Stimulated activated CD8-positive, alpha-beta memory T cell treated with anti-CD3 and anti-CD28 coated beads, Interleukin-15, amount 100 ng/mL, for 4 hours (primary cell): ENCODE data around the gene EPHA4.

Experiments
- DNase-seq, 2 donors: peaks; one replicate each; pipeline ENCODE4 v3.0.0-alpha.2; 2020; ENCODE audit warnings: low read depth in 2 of 2

Gene EPHA4

DNA sequence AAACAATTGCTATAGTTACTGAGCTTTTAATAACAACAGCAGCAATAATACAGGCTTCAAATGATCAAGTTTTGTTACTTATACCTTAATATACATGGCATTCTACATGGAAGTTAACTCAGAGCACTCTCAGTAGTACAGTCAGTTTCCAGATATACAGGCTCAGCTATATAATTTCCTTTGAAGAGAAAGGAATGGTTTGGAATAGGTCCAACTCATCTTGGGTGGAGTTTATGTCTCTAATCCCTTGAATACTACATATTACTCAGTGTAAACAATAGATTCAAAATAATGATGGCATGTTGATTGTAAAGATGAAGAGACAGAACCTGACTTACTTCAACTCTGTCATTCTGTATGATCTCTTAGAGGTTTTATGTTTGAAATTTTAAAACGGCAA lies 174.9 kb downstream of the EPHA4 start:
- no peak for DNase-seq

DNA sequence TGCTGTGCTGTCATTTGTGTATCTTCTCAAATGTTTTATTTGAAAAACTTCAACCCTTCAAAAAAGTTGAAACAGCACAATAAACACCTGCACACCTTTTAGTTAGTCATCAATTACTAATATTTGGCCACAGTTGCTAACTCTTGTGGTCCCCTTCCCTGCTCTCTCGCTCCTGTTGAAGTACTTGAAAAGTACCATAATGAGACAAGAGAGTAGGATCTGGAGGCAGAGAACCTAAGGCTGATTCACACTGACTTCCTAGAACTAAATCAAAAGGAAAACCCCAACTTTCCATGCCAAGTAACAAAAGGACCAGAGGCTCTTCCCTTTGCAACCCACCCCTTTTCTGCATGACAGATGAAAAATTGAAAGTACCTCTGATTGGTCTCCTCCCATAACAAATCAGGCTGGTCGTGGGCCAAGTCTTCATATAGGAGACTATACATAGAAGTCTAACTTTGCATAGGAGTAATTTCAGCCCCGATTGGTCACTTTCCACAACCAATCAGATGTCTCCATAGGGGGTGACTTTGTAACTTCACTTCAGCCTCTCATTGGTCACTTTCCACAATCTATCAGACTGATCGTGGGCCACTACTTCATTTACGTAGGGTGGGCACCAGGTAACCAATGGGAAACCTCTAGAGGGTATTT lies 179.7 kb downstream of the EPHA4 start:
- DNase-seq, result no peak

DNA sequence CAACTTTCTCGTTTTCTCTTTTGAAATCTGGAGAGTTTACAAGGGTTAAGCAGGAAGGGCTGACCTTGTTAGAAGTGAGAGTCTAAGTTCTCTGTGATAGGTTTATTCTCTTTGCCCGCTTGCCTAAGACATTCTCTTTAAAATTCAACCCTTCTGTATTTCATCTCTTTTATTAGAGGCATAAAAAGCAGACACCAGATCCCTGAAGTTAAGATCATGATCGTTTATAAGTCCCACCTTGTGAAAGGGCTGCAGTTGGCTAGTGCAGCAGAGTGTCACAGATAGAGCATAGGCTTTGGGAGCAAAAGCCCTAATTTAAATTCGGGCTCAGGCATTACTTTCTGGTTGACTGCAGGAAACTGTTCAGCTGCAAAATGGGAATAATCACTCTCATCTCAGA lies 181.2 kb downstream of the EPHA4 start:
- no peak for DNase-seq

DNA sequence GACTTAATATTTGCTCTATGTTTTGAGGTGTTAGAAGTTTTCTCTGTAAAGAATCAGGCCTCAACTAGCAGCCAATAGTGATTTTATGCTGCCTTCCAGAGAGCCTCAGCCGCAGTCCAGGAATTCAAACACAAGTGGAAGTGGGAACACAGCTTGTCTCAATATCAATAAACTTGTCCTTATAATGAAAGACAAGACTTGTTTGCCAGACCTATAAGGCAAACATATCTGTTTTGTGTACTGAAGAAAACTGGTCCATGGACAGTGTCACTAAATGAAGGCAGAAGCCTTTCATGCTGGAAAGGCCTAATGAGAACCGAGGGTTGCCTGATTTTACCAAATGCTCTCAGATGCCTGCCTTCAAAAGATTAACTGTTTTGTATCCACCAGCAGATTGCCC lies 182.2 kb downstream of the EPHA4 start:
- no peak for DNase-seq

DNA sequence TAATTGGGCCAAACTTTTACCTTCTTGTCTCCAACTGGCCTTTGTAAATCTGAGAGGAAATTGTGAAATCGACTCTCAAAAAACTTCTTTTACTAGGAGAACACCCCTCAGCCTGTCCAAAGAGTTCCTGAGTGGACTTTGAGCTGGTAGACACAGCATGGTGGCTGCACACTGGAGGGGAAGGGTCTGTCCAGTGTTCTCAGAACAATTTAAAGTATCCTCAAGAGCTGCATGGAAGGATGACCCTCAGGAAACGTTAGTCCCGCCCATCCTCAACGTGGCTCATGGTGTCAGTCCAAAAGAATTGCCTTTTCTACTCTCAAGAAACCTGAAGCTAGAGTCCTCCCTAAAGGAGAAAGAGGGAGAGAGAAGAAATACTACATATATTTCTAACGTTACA lies 182.7 kb downstream of the EPHA4 start:
- DNase-seq, result no peak

DNA sequence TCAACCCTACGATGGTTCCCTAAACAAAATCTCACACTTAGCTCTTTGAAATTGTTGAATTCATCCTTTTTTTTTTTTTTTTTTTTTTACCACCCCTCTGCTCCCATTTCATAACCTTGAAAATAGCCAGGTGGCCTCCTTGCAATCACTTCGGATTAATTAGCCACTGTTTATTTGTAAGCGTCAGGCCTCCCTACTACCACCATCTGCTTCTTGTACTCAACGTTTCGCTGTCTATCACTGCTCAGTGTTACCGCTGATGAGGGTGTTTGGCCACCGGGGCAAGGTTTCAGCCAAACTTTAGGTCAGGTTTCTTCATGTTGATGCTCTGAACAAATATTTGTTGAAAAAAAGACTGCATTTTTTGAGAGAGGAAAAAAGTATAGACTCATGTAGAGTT lies 183.2 kb downstream of the EPHA4 start:
- no peak for DNase-seq

DNA sequence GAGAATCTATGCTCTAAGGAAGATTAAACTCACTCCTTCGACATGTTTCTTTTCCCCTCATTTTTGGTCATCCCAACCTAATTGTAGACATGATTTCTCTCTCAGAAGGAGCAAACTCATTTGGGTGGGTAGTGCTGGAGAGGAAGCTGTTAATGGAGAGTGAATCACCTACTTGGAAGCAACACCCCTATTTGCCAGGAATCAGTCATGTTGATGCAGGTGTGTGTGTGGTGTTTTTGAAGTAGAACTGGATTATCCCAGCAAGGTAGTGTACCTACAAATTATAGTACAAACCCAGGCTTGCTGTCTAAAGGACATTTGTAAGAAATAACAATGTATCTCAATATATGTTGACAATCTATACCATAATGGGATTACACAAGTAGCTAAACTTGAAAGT lies 186.4 kb downstream of the EPHA4 start:
- no peak for DNase-seq

DNA sequence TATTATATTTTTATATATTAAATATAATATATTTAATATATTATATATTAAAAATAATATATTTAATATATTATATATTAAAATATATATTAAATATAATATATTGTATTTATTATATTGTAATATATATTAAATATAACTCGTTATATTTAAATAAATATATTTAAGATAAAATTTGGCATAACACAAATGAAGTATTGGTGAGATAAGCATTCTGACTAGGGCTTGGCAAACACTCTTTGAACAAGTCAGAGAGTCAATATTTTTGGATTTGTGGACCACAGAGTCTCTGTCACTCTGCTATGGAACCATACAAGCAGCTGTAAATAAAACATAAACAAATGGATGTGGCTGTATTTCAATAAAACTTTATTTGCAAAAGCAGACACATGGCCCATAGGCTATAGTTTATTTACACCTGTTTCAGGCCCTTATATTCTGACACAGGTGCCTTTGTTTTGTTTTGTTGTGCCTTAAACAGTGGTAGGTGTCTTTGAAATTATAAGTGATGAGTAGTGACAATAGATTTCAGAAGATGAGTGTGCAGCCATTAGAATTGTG lies 190.1 kb downstream of the EPHA4 start:
- no peak for DNase-seq

DNA sequence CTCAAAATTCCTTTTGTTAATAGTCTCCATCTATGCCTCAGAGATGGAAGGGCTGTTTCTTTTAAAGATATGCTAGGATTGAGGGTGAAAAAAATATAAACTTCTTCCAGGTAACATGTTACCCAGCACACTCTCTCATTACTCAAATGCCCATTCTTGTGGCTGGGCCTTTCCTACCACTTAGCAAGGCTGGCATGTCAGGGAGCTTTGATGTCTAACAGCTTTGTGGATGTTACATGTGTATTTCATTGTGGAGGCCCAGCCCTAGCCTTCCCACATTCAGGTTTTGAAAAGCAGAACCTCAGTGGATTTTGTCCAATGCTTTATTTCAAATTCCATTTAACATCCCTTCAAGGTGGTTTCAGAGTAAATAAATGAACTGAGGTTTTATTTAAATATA lies 191.4 kb downstream of the EPHA4 start:
- no peak for DNase-seq

DNA sequence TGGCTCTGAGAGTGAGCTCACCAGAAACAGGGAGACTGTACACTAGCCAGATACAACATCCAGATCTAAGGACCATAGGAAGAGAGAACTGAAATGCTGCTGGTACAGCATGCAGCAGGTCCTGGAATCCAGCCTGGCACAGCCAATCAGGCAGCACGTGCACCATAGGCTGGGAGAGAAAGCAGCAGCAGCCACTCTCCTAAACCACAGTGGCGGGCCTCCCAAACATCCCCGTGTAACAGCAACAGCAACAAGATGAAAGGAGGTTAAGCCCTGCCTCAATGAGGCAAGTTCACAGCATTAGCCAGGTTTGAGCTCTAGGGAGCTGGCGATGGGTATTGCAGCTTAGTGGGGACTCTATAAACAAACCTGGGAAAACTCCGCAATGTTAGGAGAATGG lies 192.0 kb downstream of the EPHA4 start:
- no peak for DNase-seq

DNA sequence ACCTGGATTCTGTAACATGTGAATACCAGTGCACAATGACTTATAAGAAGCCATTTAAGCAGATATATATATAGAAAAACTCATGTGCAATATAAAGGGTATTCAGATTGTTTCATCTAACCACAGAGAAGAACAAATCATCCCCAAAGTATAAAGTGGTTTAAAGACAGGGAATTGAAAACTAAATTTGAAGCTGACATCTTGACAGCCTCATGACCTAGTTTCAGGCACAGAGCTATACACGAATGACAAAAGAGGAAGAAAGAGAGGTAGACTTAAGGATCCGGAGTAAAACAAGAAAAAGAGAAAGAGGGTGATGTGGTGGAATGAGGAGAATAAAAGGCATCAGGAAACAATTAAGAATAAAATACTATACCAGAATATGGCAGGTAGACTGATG lies 194.5 kb downstream of the EPHA4 start:
- DNase-seq, result no peak

DNA sequence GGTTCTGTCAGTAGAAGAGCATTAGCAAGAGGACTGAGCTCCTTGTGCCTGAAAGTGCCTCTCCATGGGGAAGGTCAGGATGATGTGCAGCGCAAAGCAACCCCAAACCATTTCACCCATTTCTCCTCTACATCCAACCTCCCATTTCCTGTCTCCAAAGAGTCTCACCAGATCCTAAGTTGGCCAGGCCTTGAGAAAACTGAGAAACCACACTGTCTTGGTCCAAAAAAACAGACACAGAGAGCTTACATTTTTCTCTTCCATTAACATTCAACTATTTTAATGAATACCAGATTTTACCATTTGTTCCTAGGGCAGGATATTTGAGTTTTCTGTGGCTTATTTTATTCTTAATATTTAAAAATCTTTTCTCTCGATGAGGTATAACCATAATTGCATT lies 195.0 kb downstream of the EPHA4 start:
- no peak for DNase-seq

DNA sequence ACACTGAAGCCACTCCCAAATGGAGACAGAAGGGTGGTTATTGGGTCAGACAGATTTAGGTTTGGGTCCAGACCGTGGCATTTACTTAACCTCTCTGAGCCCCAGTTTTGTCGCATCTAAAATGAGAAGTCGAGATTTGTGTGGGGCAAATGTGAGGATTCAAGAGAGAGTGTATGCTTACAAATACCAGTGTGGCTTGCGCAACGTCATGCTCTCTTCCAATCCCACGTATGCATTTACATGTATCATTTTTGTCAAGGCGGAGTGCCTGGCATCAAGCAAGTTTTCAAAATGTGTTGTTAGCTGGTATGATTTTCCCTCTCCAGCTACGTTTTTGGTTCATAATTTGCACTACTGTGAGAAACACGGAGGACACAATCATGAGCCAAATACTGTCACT lies 197.9 kb downstream of the EPHA4 start:
- DNase-seq, result no peak

DNA sequence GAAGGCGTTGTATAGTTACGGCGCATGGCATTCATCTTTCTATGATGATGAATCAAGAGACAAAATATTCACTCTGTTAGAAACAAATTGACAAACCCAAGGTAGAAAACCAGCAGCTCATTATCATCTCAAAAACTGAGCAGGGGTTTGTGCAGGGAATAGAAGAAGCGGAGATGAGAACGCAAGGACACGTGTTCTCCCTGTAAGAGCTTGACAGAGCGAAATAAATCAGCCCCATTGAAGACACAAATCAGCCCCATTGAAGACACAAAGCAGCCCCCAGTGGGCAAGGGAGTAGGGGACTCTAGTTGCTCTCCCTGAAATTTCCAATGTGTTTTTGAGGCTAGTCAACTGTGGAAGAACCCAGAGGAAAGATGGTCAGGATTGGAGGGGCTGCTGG lies 199.2 kb downstream of the EPHA4 start:
- DNase-seq, result no peak

DNA sequence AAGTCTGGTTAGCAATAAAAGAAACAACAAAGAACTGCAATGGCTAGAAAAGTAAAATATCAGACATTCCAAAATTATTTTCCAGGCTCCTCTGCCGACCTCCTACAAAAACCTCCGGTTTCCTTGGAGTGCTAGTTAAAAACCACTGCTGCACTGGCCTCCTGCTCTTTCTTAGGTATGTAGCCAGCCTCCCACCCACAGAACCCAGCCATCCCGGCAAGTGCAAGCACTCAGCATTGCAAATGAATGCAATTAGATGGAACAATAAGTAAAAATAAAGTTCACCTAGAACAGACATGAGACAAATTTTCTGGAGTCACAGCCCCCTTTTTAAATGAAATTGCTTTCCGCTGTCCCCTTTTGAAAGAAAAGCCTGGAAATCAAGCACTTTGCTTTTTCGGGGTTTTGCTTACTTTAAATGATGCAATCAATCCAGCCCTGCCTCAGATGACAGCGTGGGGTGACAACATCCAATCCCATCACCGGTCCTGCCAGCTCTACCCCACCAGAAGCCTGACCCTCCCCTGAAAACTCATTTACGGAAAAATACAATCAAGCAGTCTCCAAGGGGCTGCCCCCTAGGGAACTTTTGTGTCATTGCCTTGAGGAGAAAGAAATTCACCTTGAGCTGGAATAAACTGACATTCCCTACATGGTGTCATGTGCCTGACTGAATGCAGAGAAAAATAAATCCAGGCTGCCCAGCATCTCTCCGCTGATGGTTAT lies 199.8 kb downstream of the EPHA4 start:
- no peak for DNase-seq

DNA sequence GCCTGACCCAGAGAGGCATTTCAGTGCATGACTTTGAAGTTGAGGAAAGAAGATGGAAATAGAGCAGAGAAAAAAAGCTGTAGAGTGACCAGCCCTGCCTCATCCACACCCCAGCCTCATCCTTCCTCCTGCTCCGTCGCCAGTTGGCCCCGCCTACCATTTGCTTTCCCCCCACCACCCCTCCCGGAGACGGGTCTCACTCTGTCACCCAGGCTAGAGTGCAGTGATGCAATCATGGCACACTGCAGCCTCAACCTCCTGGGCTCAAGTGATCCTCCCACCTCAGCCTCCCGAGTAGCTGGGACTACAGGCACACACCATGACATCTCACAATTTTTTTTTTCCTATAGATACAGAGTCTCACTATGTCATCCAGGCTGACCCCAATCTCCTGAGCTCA lies 200.8 kb downstream of the EPHA4 start:
- no peak for DNase-seq

DNA sequence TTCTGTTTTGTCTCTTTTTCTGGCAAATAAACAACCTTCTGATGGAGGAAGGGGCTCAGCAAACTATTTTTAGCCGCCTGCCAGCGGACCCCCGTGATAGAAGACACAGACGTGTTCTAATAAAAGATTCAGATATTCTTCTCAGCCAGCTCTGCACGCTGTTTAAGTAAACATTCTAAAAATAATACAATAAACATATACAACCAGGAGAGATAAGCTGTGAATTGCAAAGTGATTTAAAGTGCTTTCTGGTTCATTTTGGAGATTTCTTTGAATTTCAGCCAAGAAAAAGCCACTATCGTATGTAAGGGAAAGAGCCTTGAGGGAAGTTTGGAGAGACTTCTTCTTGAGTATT lies 201.3 kb downstream of the EPHA4 start:
- DNase-seq, result no peak

DNA sequence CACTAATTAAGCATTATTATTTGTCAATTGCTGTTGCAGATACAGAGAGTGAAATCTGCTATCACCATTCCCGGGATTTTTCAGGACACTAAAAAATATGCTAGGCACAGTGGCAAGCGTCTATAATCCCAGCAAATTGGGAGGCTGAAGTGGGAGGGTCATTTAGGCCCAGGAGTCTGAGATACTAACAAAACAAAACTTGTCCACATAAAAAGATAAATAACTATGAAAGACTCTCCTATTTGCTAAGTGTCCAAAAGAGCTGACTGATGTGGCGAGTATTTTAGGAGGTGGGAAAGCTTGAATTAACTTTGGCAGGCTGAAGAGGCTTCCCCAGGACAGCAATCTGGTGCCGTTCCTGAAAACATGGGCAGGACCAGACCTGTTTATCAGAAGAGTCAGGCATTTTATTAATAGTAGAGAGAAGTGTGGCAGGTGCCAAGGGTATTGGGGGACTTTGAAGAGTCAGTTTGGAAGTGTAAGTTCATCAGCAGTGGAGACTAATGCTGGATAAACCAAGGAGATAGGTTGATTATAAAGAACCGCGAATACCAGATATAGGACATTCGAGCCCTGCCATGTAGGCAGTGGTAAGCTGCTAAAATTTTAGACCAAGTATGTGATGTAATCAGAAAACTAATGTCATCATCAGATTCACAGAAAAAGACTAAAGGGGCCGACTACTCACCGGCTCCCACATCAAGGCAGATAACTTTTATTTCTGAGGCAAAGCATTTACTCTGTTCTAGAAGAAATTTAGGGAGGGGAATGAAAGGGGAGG lies 201.8 kb downstream of the EPHA4 start:
- no peak for DNase-seq
